ENCODE measurements around the gene PPM1F.

The PPM1F gene

DNA sequence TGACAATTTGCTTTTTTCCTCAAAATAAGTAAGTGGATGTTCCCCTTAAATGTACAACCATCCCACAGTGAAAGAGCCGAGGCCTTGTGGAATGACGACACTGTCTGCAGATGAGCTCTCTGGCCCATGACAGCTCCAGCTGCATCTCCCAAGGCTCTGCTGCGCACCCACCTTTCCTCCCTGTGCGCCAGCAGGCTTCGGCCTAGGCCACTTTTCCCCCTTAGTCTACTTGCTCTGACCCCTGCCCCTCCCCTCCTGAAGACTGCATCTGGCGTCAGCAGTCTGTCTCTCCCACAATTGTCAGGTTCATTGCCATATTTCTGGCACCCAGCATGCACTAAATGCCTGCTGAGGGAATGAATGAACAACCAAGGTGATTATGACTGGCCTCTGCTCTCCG, 27.9 kb upstream of the PPM1F start:
- Histone ChIP-seq H3K9me3 (ENCODE audit: insufficient read depth, low read length) (no peaks in the 10 kb centered on the region), H3K27me3 (ENCODE audit: low read length) (no peaks in the 10 kb centered on the region), H3K36me3 (ENCODE audit: low read length) (no peaks in the 10 kb centered on the region), H3K27ac (ENCODE audit: low read depth, low read length) (no peak overlapping the region), H3K4me3 (ENCODE audit: insufficient read depth, low read length, poor library complexity, severe bottlenecking) (no peak overlapping the region), H3K79me2 (ENCODE audit: insufficient read depth, low read length) (peaks cover 16% of the 10 kb centered on the region), H3K4me2 (ENCODE audit: low read depth, low read length, poor library complexity, severe bottlenecking) (no peak overlapping the region), H3K9me2 (replicated peaks; ENCODE audit: insufficient read depth, low read length) (no peaks in the 10 kb centered on the region), H4K20me1 (ENCODE audit: low read depth, low read length) (no peaks in the 10 kb centered on the region), H3F3A (ENCODE audit: insufficient read depth) (no peaks in the 10 kb centered on the region), H2AFZ (ENCODE audit: low read depth, low read length, severe bottlenecking) (no peak overlapping the region), H3K9ac (ENCODE audit: low read length) (no peak overlapping the region)
- TF ChIP-seq, protein P1, sequence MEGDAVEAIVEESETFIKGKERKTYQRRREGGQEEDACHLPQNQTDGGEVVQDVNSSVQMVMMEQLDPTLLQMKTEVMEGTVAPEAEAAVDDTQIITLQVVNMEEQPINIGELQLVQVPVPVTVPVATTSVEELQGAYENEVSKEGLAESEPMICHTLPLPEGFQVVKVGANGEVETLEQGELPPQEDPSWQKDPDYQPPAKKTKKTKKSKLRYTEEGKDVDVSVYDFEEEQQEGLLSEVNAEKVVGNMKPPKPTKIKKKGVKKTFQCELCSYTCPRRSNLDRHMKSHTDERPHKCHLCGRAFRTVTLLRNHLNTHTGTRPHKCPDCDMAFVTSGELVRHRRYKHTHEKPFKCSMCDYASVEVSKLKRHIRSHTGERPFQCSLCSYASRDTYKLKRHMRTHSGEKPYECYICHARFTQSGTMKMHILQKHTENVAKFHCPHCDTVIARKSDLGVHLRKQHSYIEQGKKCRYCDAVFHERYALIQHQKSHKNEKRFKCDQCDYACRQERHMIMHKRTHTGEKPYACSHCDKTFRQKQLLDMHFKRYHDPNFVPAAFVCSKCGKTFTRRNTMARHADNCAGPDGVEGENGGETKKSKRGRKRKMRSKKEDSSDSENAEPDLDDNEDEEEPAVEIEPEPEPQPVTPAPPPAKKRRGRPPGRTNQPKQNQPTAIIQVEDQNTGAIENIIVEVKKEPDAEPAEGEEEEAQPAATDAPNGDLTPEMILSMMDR (IDR thresholded peaks at IDR 0.05; ENCODE audit: insufficient read depth, low read length, poor library complexity, severe bottlenecking), result no peak
- no peak for TF ChIP-seq EZH2phosphoT487 (conservative IDR thresholded peaks at IDR 0.05; ENCODE audit: low read length)

DNA sequence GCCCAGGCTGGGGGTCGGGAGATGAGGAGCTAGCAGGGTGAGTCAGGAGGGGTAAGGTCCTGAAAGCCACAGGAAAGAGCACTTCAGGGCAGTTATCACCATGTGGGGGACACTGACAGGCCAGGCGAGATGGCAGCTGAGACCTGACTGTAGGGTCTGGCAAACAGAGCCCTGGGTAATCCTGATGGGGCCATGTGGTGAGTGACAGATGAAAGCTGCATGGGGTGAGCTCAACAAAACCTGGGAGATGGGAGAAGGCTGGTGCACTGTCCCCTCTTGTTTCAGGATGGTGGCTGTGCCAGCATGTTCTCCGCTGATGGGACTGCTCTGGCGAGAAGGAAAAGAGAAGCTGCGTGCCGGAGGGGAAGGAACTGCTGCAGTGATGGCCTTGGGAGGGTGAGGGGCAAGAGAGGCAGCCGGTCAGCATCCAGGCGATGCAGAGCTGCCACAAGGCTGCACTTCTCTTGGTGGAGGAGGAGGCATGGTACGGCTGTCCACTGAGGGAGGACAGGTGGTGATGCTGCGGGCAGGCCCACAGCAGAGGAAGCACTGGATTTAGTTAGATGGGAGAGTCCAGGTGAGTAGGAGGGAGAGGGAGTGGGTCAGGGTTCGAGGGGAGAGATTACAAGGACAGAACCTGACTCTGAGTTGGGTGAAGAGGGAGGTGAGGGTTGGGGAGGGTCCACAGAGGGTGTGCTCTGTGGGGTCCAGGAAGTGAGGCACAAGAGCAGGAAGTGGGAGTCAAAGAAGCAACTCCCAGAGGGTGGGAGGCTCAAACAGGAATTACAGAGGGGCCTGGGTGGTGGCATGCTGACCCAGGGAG, 26.1 kb upstream of the PPM1F start:
- no peaks in the 10 kb centered on the region for H3K36me3 ChIP-seq (ENCODE audit: low read length)
- no peak overlapping the region for H3K9ac ChIP-seq (ENCODE audit: low read length)

DNA sequence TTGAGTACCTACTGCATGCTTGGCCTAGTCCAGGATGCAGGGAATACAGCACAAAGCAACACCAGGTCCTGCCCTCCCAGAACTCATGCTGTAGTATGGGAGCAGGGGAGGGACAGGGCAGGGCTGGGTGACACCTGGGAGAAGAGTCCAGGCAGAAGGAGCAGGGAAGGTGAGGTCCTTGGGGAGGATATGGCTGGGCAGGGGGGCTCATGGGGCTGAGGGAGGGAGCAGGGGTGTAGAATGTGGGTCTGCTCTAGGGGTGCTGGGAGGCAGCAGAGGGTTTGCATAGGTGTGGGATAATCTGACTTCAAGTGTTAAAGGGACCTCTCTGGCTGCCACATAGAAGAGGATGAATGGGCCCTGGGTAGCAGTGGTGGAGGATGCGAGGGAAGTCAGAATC, 25.2 kb upstream of the PPM1F start:
- H3K9me3 ChIP-seq (ENCODE audit: insufficient read depth, low read length), result no peaks in the 10 kb centered on the region
- H3K4me3 ChIP-seq (ENCODE audit: insufficient read depth, low read length, poor library complexity, severe bottlenecking), result no peak overlapping the region
- TF ChIP-seq, protein P1 (IDR thresholded peaks at IDR 0.05; ENCODE audit: insufficient read depth, low read length, poor library complexity, severe bottlenecking), result no peak
- TF ChIP-seq EZH2phosphoT487 (conservative IDR thresholded peaks at IDR 0.05; ENCODE audit: low read length), result no peak
- H3F3A ChIP-seq (ENCODE audit: insufficient read depth), result no peaks in the 10 kb centered on the region
- peaks cover 16% of the 10 kb centered on the region for H3K79me2 ChIP-seq (ENCODE audit: insufficient read depth, low read length)
- no peak overlapping the region for H3K27ac ChIP-seq (ENCODE audit: low read depth, low read length)
- no peaks in the 10 kb centered on the region for H3K27me3 ChIP-seq (ENCODE audit: low read length)
- no peaks in the 10 kb centered on the region for H3K36me3 ChIP-seq (ENCODE audit: low read length)
- H3K4me2 ChIP-seq (ENCODE audit: low read depth, low read length, poor library complexity, severe bottlenecking), result no peak overlapping the region
- no peak overlapping the region for H3K9ac ChIP-seq (ENCODE audit: low read length)
- H4K20me1 ChIP-seq (ENCODE audit: low read depth, low read length), result no peaks in the 10 kb centered on the region
- no peaks in the 10 kb centered on the region for H3K9me2 ChIP-seq (replicated peaks; ENCODE audit: insufficient read depth, low read length)
- H2AFZ ChIP-seq (ENCODE audit: low read depth, low read length, severe bottlenecking), result no peak overlapping the region

More for the DNA sequence above, 26.1 kb upstream of the PPM1F start:
- Histone ChIP-seq H3K4me2 (ENCODE audit: low read depth, low read length, poor library complexity, severe bottlenecking) (no peak overlapping the region), H4K20me1 (ENCODE audit: low read depth, low read length) (no peaks in the 10 kb centered on the region), H2AFZ (ENCODE audit: low read depth, low read length, severe bottlenecking) (no peak overlapping the region), H3K4me3 (ENCODE audit: insufficient read depth, low read length, poor library complexity, severe bottlenecking) (no peak overlapping the region), H3K9me3 (ENCODE audit: insufficient read depth, low read length) (no peaks in the 10 kb centered on the region), H3K27ac (ENCODE audit: low read depth, low read length) (no peak overlapping the region), H3K27me3 (ENCODE audit: low read length) (no peaks in the 10 kb centered on the region), H3F3A (ENCODE audit: insufficient read depth) (no peaks in the 10 kb centered on the region), H3K9me2 (replicated peaks; ENCODE audit: insufficient read depth, low read length) (no peaks in the 10 kb centered on the region), H3K79me2 (ENCODE audit: insufficient read depth, low read length) (peaks cover 16% of the 10 kb centered on the region)
- TF ChIP-seq, protein P1 (IDR thresholded peaks at IDR 0.05; ENCODE audit: insufficient read depth, low read length, poor library complexity, severe bottlenecking), result no peak
- TF ChIP-seq EZH2phosphoT487 (conservative IDR thresholded peaks at IDR 0.05; ENCODE audit: low read length), result no peak

Data from SU-DHL-6 (cell line).